Body of pancreas (tissue), 4 donors: ENCODE measurements around the gene RBM19. TPM values are rescaled to one million over a fixed set of nuclear protein-coding genes. Genes with fewer than 3 reads are reported as not detected.
A peak's percentile ranks its signal among the peaks of the same experiment; 100 is the strongest.

Experiments used
- ATAC-seq: fragments of 150-250 bp; one replicate; pipeline ENCODE4 v1.9.1; 2016
- DNase-seq, 4 donors: peaks; one replicate each; pipeline ENCODE4 v3.0.0-alpha.2; 2019
- H3K27ac ChIP-seq, 4 donors: fragments of 200-600 bp; sonication (generic); 1 replicate in 3 of 4; 2 replicates in 1 of 4; pipeline versions ENCODE4 v1.5.1 to v1.6.1; 2016 to 2019; ENCODE audit warnings: mild to moderate bottlenecking in 1 of 4, mixed read lengths in 1 of 4, moderate library complexity in 1 of 4
- H3K27me3 ChIP-seq, 2 donors: fragments of 200-600 bp; sonication (generic); one replicate each; pipeline ENCODE4 v1.6.0; 2016; ENCODE audit warnings: mild to moderate bottlenecking in 1 of 2
- H3K36me3 ChIP-seq, 2 donors: fragments of 200-600 bp; sonication (generic); replicated peaks in 1 of 2; 2 replicates each; pipeline ENCODE4 v1.5.1; 2016; ENCODE audit warnings: low read depth in 2 of 2; ENCODE audit not compliant: insufficient read depth in 1 of 2
- H3K4me1 ChIP-seq: fragments of 200-600 bp; sonication (generic); one replicate; pipeline ENCODE4 v1.6.0; 2016
- H3K4me3 ChIP-seq, 2 donors: fragments of 200-600 bp; sonication (generic); 1 replicate in 1 of 2; 2 replicates in 1 of 2; pipeline ENCODE4 v1.5.1; 2016 to 2019
- H3K9me3 ChIP-seq, 3 donors: fragments of 200-600 bp; sonication (generic); 1 replicate in 2 of 3; 2 replicates in 1 of 3; pipeline ENCODE4 v1.5.1; 2016
- CTCF ChIP-seq, 7 experiments: fragments of 450-650 bp in 4 of 7; fragments of 200-600 bp in 3 of 7; sonication (generic) in 3 of 7; IDR thresholded peaks; one replicate each; pipeline ENCODE4 v1.5.1; 2016 to 2019; ENCODE audit warnings: antibody characterized with exemption in 7 of 7
- POLR2A ChIP-seq, 3 donors: fragments of 450-650 bp; IDR thresholded peaks; one replicate each; pipeline ENCODE4 v1.6.1; 2016; ENCODE audit warnings: antibody characterized with exemption in 3 of 3, mild to moderate bottlenecking in 2 of 3
- WGBS, 2 donors: methylation state at CpG; one replicate each; pipeline ENCODE4 v1.1.5; 2017; 5-methylcytosine and 5-hydroxymethylcytosine counted together
- intact Hi-C: fragments of 100-400 bp; cut with DNase I; formaldehyde crosslinking; loops from one replicate; pipeline ENCODE4 v1.15.1; 2023
- total RNA-seq, 2 donors: library from RNA; depleted of rRNA; stranded (reverse); fragments of >200 nt; gene quantifications; one replicate each; pipeline ENCODE4 v1.1.0, GENCODE V29; 2016

RBM19 gene
- total RNA-seq, 2 donors from 2014 or later = 18.4 to 36.3 TPM

- Histone ChIP-seq H3K9me3 (no peaks in the 10 kb centered on the region), H3K27me3 (no peaks in the 10 kb centered on the region), H3K4me3 (no peak overlapping the region), H3K27ac (no peak overlapping the region), H3K4me1 (no peaks in the 10 kb centered on the region), H3K36me3 (peaks cover 0 to 7% of the 10 kb centered on the region in 2 donors)
- ATAC-seq (no peak), DNase-seq (peak; percentile 64 to 73 (median 70))
- TF ChIP-seq CTCF (IDR thresholded peaks at IDR 0.05) (peak; percentile 62 to 80 (median 76)), POLR2A (IDR thresholded peaks at IDR 0.05) (no peak)
- intact Hi-C loops = loop anchor here (10.0 kb wide), 2 partner anchors 448 to 478 kb away; no protein-coding TSS in a partner anchor
- 44 to 54% methylated on average over 12 to 13 of the region's 13 CpGs for WGBS, 2 donors
These were observed 53.3 kb downstream of the RBM19 start for GRCh38 chr12:113912760-113913329.

GRCh38 chr12:113911971-113912759, 54.0 kb downstream of the RBM19 start:
- intact Hi-C loops = loop anchor here (10.0 kb wide), 2 partner anchors 447 to 477 kb away; no protein-coding TSS in a partner anchor
- Histone ChIP-seq H3K4me3 (no peak overlapping the region), H3K4me1 (no peaks in the 10 kb centered on the region), H3K9me3 (no peaks in the 10 kb centered on the region), H3K36me3 (peaks cover 0 to 7% of the 10 kb centered on the region in 2 donors), H3K27me3 (no peaks in the 10 kb centered on the region), H3K27ac (no peak overlapping the region)
- TF ChIP-seq CTCF (IDR thresholded peaks at IDR 0.05) (no peak), POLR2A (IDR thresholded peaks at IDR 0.05) (no peak)
- WGBS, 2 donors = 90 to 92% methylated on average over 13 to 14 of the region's 14 CpGs
- no peak for DNase-seq
- ATAC-seq = no peak

GRCh38 chr12:113910751-113911272, 55.3 kb downstream of the RBM19 start:
- no peak for TF ChIP-seq POLR2A (IDR thresholded peaks at IDR 0.05)
- Histone ChIP-seq H3K4me1 (no peaks in the 10 kb centered on the region), H3K36me3 (peaks cover 0 to 8% of the 10 kb centered on the region in 2 donors), H3K9me3 (no peaks in the 10 kb centered on the region), H3K27ac (no peak overlapping the region), H3K27me3 (no peaks in the 10 kb centered on the region), H3K4me3 (no peak overlapping the region)
- WGBS, 2 donors = 76 to 79% methylated on average over 6 of the region's 6 CpGs
- intact Hi-C loops = loop anchor here (10.0 kb wide), 2 partner anchors 446 to 476 kb away; no protein-coding TSS in a partner anchor
- ATAC-seq (no peak), DNase-seq (no peak)

- H3K4me3 ChIP-seq = no peak overlapping the region
These were observed 56.2 kb downstream of the RBM19 start for GRCh38 chr12:113909776-113910420.

More at GRCh38 chr12:113909776-113910420, 56.2 kb downstream of the RBM19 start:
- Histone ChIP-seq H3K27ac (no peak overlapping the region), H3K27me3 (no peaks in the 10 kb centered on the region), H3K36me3 (peaks cover 0 to 3% of the 10 kb centered on the region in 2 donors), H3K4me1 (no peaks in the 10 kb centered on the region), H3K9me3 (no peaks in the 10 kb centered on the region)
- TF ChIP-seq CTCF (IDR thresholded peaks at IDR 0.05) = no peak
- TF ChIP-seq POLR2A (IDR thresholded peaks at IDR 0.05) = no peak
- 89 to 93% methylated on average over 10 to 13 of the region's 13 CpGs for WGBS, 2 donors
- DNase-seq = no peak
- intact Hi-C loops = loop anchor here (10.0 kb wide), 2 partner anchors 445 to 475 kb away; no protein-coding TSS in a partner anchor
- ATAC-seq = no peak
